22Rv1 (cell line): ENCODE data around the gene DDA1.

Source experiments
- ZFX ChIP-seq: fragments of 450-650 bp; IDR thresholded peaks from 2 replicates; pipeline ENCODE4 v1.6.1; 2017; ENCODE audit warnings: antibody characterized with exemption, borderline replicate concordance
- TF ChIP-seq, protein P1 (sequence below): fragments of 450-650 bp; IDR thresholded peaks from 2 replicates; pipeline ENCODE4 v1.5.1; 2017; ENCODE audit warnings: mild to moderate bottlenecking

DNA sequence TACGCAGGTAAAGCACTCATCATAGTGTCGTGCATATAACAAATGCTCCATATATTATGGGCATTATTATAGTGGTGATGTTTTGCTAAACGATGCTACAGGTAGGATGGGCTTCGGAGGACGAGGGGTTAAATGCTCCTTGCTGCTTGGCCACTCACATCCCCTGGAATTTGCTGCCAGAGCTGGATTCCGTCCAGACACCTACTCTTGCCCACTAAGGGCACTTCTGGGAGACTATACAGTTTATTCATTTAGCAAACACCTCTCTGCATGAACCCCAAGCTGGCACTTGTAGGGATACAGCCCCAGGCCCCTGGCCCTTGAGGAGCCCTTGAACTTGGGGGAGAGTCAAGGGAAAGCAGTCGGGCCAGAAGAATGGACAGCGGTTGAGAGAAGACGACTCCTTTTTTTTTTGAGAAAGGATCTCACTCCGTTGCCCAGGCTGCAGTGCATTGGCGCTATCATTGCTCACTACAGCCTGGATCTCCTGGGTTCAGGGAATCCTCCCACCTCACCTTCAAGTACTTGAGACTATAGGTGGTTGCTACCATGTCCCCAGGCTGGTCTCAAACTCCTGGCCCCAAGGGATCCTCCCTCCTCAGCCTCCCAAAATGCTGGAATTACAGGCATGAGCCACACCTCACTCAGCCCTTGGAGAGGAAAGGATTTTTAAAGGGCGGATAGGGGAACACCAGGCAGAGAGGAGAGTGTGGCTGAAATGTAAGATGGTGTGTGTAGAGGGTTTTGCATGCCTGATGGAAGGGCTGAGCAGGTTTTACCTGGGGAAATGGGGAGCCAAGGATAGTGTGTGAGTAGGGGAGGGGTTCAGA lies 4.8 kb upstream of the DDA1 start:
- TF ChIP-seq, protein P1, sequence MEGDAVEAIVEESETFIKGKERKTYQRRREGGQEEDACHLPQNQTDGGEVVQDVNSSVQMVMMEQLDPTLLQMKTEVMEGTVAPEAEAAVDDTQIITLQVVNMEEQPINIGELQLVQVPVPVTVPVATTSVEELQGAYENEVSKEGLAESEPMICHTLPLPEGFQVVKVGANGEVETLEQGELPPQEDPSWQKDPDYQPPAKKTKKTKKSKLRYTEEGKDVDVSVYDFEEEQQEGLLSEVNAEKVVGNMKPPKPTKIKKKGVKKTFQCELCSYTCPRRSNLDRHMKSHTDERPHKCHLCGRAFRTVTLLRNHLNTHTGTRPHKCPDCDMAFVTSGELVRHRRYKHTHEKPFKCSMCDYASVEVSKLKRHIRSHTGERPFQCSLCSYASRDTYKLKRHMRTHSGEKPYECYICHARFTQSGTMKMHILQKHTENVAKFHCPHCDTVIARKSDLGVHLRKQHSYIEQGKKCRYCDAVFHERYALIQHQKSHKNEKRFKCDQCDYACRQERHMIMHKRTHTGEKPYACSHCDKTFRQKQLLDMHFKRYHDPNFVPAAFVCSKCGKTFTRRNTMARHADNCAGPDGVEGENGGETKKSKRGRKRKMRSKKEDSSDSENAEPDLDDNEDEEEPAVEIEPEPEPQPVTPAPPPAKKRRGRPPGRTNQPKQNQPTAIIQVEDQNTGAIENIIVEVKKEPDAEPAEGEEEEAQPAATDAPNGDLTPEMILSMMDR = no peak
- no peak for TF ChIP-seq ZFX
